MM.1S (cell line): Measurements from ENCODE around the gene SLC1A7.

ENCODE experiments used
- CTCF ChIP-seq: fragments of 300-600 bp; sonication (generic); IDR thresholded peaks from 2 replicates; pipeline ENCODE4 v1.5.1; 2016; ENCODE audit warnings: antibody characterized with exemption, low read length, mixed read lengths
- EZH2phosphoT487 ChIP-seq: fragments of 300-600 bp; sonication (generic); IDR thresholded peaks from 2 replicates; pipeline ENCODE4 v1.6.1; 2018; ENCODE audit warnings: antibody characterized with exemption, low read length

GRCh38 chr1:53112271-53112774 lies 30.1 kb downstream of the SLC1A7 start:
- no peak for TF ChIP-seq CTCF
- TF ChIP-seq EZH2phosphoT487, result no peak
